Measurements from ENCODE around the gene NPAS3.

The NPAS3 gene

DNA sequence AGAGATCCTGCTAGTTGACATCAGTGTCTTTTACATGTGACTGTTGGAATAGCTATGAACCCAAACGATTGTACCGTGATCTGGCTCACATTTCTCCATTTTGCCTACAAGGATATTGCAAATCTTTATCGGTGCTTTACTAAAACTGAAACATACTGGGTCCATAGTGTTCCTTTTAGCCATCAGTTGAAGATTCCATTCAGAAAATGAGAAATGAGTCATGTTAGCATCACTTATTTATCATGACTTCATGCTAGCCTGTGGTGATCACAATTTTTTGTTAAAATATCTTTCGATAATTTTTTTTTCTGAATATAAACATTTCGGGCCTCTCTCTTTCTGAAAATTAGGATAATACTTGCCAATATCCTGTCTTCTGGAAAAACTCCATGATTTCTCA, 801.9 kb downstream of the NPAS3 start:
- no peak overlapping the region for H3K4me3 ChIP-seq (ENCODE audit: control insufficient read depth, low read depth, low read length)
- TF ChIP-seq, protein P1, sequence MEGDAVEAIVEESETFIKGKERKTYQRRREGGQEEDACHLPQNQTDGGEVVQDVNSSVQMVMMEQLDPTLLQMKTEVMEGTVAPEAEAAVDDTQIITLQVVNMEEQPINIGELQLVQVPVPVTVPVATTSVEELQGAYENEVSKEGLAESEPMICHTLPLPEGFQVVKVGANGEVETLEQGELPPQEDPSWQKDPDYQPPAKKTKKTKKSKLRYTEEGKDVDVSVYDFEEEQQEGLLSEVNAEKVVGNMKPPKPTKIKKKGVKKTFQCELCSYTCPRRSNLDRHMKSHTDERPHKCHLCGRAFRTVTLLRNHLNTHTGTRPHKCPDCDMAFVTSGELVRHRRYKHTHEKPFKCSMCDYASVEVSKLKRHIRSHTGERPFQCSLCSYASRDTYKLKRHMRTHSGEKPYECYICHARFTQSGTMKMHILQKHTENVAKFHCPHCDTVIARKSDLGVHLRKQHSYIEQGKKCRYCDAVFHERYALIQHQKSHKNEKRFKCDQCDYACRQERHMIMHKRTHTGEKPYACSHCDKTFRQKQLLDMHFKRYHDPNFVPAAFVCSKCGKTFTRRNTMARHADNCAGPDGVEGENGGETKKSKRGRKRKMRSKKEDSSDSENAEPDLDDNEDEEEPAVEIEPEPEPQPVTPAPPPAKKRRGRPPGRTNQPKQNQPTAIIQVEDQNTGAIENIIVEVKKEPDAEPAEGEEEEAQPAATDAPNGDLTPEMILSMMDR (conservative IDR thresholded peaks at IDR 0.05; ENCODE audit: control insufficient read depth, insufficient read depth, low read depth, low read length) = no peak
- peak; percentile 63 for DNase-seq (ENCODE audit: low read depth)

DNA sequence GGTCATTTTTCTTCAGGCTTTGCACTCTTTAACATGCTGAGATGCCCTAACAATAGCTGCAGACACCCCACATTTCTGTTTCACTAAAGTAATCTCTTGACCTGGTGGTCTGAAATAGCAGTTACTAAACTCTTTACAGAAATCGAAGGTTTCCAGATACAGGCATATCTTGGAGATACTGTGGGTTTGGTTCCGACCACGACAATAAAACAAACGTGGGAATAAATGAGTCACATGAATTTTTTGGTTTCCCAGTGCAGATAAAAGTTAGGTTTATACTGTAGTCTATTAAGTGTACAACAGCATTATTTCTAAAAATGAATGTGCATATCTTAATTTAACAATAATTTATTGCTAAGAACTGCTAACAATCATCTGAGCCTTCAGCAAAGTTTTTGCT, 803.5 kb downstream of the NPAS3 start:
- TF ChIP-seq, protein P1 (conservative IDR thresholded peaks at IDR 0.05; ENCODE audit: control insufficient read depth, insufficient read depth, low read depth, low read length) = no peak
- no peak for DNase-seq (ENCODE audit: low read depth)
- no peak overlapping the region for H3K4me3 ChIP-seq (ENCODE audit: control insufficient read depth, low read depth, low read length)

DNA sequence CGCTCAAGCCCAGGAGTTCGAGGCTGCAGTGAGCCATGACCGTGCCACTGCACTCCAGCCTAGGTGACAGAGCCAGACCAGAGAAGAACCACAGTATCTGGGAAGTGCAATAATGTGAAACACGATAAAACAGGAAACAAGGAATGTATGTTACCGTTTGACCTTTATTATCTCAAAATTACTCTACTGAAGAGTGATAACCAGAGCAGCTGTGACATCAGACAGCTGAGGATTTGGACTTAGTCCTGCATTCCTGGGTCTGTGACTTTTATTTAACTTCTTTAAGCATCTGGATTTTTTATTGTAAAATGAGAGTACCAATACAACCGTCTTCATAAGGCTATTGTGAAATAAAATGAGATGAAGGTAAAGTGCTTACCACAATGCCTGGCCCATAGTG, 806.5 kb downstream of the NPAS3 start:
- DNase-seq (ENCODE audit: low read depth) = no peak
- TF ChIP-seq, protein P1 (conservative IDR thresholded peaks at IDR 0.05; ENCODE audit: control insufficient read depth, insufficient read depth, low read depth, low read length) = no peak
- H3K4me3 ChIP-seq (ENCODE audit: control insufficient read depth, low read depth, low read length) = no peak overlapping the region

DNA sequence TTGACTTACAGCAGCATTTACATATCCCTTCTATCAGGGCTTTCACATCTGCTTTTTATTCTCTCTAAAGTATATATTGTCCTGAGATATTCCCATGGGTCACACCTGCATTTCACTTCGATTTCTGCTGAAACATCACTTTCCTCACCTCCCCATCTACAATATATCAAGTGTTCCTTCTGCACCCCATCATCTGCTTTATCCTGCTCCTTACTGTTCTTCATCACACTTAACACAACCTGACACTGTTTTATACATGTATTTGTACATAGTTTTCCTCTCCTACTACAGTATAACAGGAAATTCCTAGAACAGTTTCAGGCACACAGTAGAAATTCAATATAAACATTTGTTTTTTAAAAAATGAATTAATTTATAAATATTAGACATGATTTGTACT, 809.1 kb downstream of the NPAS3 start:
- H3K4me3 ChIP-seq (ENCODE audit: control insufficient read depth, low read depth, low read length) = no peak overlapping the region
- no peak for DNase-seq (ENCODE audit: low read depth)
- TF ChIP-seq, protein P1 (conservative IDR thresholded peaks at IDR 0.05; ENCODE audit: control insufficient read depth, insufficient read depth, low read depth, low read length) = no peak

DNA sequence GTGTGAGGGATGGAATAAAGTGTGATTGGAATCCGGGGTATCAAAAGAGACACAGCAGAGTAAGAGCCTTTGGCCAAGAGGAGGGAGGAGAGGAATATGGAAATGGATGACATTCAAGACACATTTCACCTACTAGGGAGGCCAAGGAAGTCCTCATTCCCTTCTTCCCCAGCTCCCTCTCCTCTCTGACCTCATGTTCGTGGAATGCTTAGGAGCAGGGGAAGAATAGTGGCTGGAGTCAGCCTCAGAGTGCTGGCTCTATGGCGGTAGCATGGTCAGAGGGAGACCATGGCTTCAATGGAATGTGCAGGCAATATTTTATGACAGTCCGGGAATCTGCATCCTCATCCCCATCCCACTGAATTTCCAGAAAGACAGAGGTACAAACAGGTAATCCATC, 815.6 kb downstream of the NPAS3 start:
- peak; percentile 30 for DNase-seq (ENCODE audit: low read depth)

DNA sequence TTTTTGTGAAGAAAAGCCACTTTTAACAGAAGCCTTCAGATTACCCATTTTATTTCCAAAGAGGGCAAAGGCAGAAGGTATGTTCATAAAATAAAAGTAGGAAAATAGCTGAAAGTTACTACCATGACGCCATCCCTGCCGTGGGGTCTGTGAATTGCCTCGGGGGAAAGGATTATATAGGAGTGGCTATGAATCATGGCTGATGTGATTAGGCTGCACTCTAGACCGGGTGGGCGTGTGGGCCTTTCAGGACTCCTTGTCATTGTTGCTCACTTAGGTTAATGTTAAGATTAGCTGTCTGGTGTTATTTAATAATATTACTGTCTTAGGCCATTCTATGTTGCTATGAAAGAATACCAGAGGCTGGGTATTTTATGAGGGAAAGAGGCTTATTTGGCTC, 816.7 kb downstream of the NPAS3 start:
- H3K4me3 ChIP-seq (ENCODE audit: control insufficient read depth, low read depth, low read length) = no peak overlapping the region
- DNase-seq (ENCODE audit: low read depth) = no peak
- TF ChIP-seq, protein P1 (conservative IDR thresholded peaks at IDR 0.05; ENCODE audit: control insufficient read depth, insufficient read depth, low read depth, low read length) = no peak

More for the DNA sequence above, 815.6 kb downstream of the NPAS3 start:
- no peak overlapping the region for H3K4me3 ChIP-seq (ENCODE audit: control insufficient read depth, low read depth, low read length)
- TF ChIP-seq, protein P1 (conservative IDR thresholded peaks at IDR 0.05; ENCODE audit: control insufficient read depth, insufficient read depth, low read depth, low read length) = no peak

DNA sequence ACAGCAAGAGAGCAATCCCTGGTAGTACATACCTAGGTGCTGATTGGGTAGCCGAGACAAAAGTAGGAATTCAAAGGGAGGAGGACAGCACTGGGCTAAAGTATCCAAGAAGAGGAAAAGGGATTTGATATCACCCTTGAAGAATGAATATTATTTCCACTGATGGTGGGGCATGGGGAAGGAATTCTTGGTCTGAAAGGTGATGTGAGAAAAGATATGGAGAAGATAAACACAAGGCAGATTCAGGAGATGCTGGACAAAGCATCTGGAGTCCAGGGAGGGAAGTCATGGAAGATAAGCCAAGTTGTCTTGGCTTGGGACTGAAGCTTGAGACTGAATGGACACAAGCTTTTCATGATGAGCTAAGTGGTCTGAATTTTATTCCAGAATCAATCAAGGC, 818.2 kb downstream of the NPAS3 start:
- no peak overlapping the region for H3K4me3 ChIP-seq (ENCODE audit: control insufficient read depth, low read depth, low read length)
- TF ChIP-seq, protein P1 (conservative IDR thresholded peaks at IDR 0.05; ENCODE audit: control insufficient read depth, insufficient read depth, low read depth, low read length) = no peak
- DNase-seq (ENCODE audit: low read depth) = no peak

Measured in fibroblast of mammary gland (primary cell).